Measurements from ENCODE around the gene EIF4EBP2. TPM values are rescaled to one million over a fixed set of nuclear protein-coding genes. Genes with fewer than 3 reads are reported as not detected.

Gene EIF4EBP2
- total and polyA plus RNA-seq, 2 experiments from 2014 or later = 42.0 to 131 TPM

DNA sequence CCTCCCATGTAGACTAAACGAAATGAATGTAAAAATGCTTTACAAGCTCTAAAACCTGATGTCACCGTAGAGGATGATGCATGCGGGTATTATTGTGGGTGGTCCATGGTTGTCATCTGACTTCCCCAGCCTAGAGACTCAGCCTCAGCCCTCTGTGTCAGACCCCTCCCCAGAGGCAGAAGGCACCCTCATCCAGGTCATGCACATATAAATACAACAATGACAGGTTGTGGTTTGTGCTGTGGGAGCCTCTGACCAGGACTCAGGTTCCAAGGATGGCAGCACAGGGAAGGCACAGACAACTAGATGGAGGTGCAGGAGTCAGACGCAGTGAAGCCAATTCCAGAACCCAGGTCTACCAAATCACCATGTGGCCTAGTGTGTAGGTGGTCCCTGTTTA, 40.8 kb downstream of the EIF4EBP2 start:
- peaks cover 26% of the 10 kb centered on the region for H3F3A ChIP-seq (replicated peaks; ENCODE audit: low read depth)
- DNase-seq (ENCODE audit: low spot score) = no peak
- Mint-ChIP-seq H3K27me3 (ENCODE audit: insufficient read depth, low read depth, poor library complexity) (peaks cover 32% of the 10 kb centered on the region), H3K4me3 (no peak overlapping the region), H3K36me3 (ENCODE audit: low read depth) (peaks cover 2% of the 10 kb centered on the region; the same call in 1 of the 3 replicates), H3K4me1 (peaks cover 45% of the 10 kb centered on the region), H3K27ac (no peak overlapping the region), H3K9me3 (no peaks in the 10 kb centered on the region; the same call in 2 of the 3 replicates)
- H3K4me3 ChIP-seq = no peak overlapping the region
- peak overlapping the region; percentile 47; the same call in 1 of the 2 replicates for H2AFZ ChIP-seq
- H3K27ac ChIP-seq (ENCODE audit: low read depth) = no peak overlapping the region
- peaks cover 29% of the 10 kb centered on the region for H3K4me1 ChIP-seq (ENCODE audit: insufficient read depth)
- H3K79me2 ChIP-seq (replicated peaks; ENCODE audit: insufficient read depth) = peaks cover 9% of the 10 kb centered on the region
- H3K27me3 ChIP-seq (ENCODE audit: insufficient read depth) = peaks cover 16% of the 10 kb centered on the region
- no peak overlapping the region; the same call in 1 of the 2 replicates for H3K4me2 ChIP-seq
- H4K20me1 ChIP-seq (replicated peaks; ENCODE audit: insufficient read depth) = 0 out of 2 replicates have a peak, but pooled peaks cover 3% of the 10 kb centered on the region
- TF ChIP-seq, protein P1, sequence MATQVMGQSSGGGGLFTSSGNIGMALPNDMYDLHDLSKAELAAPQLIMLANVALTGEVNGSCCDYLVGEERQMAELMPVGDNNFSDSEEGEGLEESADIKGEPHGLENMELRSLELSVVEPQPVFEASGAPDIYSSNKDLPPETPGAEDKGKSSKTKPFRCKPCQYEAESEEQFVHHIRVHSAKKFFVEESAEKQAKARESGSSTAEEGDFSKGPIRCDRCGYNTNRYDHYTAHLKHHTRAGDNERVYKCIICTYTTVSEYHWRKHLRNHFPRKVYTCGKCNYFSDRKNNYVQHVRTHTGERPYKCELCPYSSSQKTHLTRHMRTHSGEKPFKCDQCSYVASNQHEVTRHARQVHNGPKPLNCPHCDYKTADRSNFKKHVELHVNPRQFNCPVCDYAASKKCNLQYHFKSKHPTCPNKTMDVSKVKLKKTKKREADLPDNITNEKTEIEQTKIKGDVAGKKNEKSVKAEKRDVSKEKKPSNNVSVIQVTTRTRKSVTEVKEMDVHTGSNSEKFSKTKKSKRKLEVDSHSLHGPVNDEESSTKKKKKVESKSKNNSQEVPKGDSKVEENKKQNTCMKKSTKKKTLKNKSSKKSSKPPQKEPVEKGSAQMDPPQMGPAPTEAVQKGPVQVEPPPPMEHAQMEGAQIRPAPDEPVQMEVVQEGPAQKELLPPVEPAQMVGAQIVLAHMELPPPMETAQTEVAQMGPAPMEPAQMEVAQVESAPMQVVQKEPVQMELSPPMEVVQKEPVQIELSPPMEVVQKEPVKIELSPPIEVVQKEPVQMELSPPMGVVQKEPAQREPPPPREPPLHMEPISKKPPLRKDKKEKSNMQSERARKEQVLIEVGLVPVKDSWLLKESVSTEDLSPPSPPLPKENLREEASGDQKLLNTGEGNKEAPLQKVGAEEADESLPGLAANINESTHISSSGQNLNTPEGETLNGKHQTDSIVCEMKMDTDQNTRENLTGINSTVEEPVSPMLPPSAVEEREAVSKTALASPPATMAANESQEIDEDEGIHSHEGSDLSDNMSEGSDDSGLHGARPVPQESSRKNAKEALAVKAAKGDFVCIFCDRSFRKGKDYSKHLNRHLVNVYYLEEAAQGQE (IDR thresholded peaks at IDR 0.05; ENCODE audit: unreplicated experiment) = no peak
- TF ChIP-seq EZH2phosphoT487 (IDR thresholded peaks at IDR 0.05; ENCODE audit: unreplicated experiment) = no peak
- TF ChIP-seq STAT1 (IDR thresholded peaks at IDR 0.05; ENCODE audit: unreplicated experiment) = no peak
- TF ChIP-seq ZNF114 (CRISPR knock-in tag; IDR thresholded peaks at IDR 0.05) = no peak
- no peak for TF ChIP-seq ZNF331 (CRISPR knock-in tag; IDR thresholded peaks at IDR 0.05; ENCODE audit: low read depth)
- no peak for TF ChIP-seq NANOG (IDR thresholded peaks at IDR 0.05; ENCODE audit: borderline replicate concordance)
- TF ChIP-seq JUNB (IDR thresholded peaks at IDR 0.05; ENCODE audit: unreplicated experiment) = no peak
- TF ChIP-seq CREB1 (CRISPR knock-in tag; IDR thresholded peaks at IDR 0.05; ENCODE audit: low read depth) = no peak
- TF ChIP-seq, protein P2, sequence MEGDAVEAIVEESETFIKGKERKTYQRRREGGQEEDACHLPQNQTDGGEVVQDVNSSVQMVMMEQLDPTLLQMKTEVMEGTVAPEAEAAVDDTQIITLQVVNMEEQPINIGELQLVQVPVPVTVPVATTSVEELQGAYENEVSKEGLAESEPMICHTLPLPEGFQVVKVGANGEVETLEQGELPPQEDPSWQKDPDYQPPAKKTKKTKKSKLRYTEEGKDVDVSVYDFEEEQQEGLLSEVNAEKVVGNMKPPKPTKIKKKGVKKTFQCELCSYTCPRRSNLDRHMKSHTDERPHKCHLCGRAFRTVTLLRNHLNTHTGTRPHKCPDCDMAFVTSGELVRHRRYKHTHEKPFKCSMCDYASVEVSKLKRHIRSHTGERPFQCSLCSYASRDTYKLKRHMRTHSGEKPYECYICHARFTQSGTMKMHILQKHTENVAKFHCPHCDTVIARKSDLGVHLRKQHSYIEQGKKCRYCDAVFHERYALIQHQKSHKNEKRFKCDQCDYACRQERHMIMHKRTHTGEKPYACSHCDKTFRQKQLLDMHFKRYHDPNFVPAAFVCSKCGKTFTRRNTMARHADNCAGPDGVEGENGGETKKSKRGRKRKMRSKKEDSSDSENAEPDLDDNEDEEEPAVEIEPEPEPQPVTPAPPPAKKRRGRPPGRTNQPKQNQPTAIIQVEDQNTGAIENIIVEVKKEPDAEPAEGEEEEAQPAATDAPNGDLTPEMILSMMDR (conservative IDR thresholded peaks at IDR 0.05; ENCODE audit: low read depth in 2 of 2) = no peak
- no peak for TF ChIP-seq EZH2 (IDR thresholded peaks at IDR 0.05; ENCODE audit: low read depth, unreplicated experiment)
- H3K36me3 ChIP-seq (ENCODE audit: insufficient read depth) = no peaks in the 10 kb centered on the region
- H3K9me2 ChIP-seq (ENCODE audit: insufficient read depth) = no peaks in the 10 kb centered on the region
- no peak for ATAC-seq
